ENCODE measurements around the gene GCNT2. TPM values are rescaled to one million over a fixed set of nuclear protein-coding genes. Genes with fewer than 3 reads are reported as not detected.
"Not testable (repeated sequence)": the region's sequence is repeated elsewhere in the genome, so short reads cannot be mapped to it uniquely, and the experiment has no call there.

The GCNT2 gene
- polyA plus RNA-seq, 1 donor = 2.9 TPM

GRCh38 chr6:10514049-10514780 is 6.9 kb upstream of the GCNT2 start:
- no peak for DNase-seq (ENCODE audit: low read depth)

GRCh38 chr6:10516953-10517352 is 4.2 kb upstream of the GCNT2 start:
- no peak for DNase-seq (ENCODE audit: low read depth)

- no peak for DNase-seq (ENCODE audit: low read depth)
Measured at GRCh38 chr6:10518557-10519407, 2.4 kb upstream of the GCNT2 start.

- DNase-seq (ENCODE audit: low read depth) = not testable (repeated sequence)
Measured at GRCh38 chr6:10519408-10519697, 1.8 kb upstream of the GCNT2 start.

GRCh38 chr6:10520468-10520867 is 683 bp upstream of the GCNT2 start:
- no peak for DNase-seq (ENCODE audit: low read depth)

- no peak for DNase-seq (ENCODE audit: low read depth)
Measured at GRCh38 chr6:10522929-10523573, 1.9 kb downstream of the GCNT2 start.

GRCh38 chr6:10526156-10526555 is 5.0 kb downstream of the GCNT2 start:
- DNase-seq (ENCODE audit: low read depth) = no peak

- DNase-seq (ENCODE audit: low read depth) = no peak
Measured at GRCh38 chr6:10528158-10528981, 7.2 kb downstream of the GCNT2 start.

GRCh38 chr6:10529231-10529801 is 8.2 kb downstream of the GCNT2 start:
- no peak for DNase-seq (ENCODE audit: low read depth)

GRCh38 chr6:10529828-10530374 is 8.8 kb downstream of the GCNT2 start:
- DNase-seq (ENCODE audit: low read depth) = not testable (repeated sequence)

GRCh38 chr6:10531503-10531902 is 10.4 kb downstream of the GCNT2 start:
- DNase-seq (ENCODE audit: low read depth) = no peak

GRCh38 chr6:10531942-10532341 is 10.8 kb downstream of the GCNT2 start:
- DNase-seq (ENCODE audit: low read depth) = no peak

GRCh38 chr6:10532392-10532791 is 11.2 kb downstream of the GCNT2 start:
- DNase-seq (ENCODE audit: low read depth) = no peak

GRCh38 chr6:10534419-10534762 is 13.2 kb downstream of the GCNT2 start:
- no peak for DNase-seq (ENCODE audit: low read depth)

GRCh38 chr6:10535193-10535592 is 14.0 kb downstream of the GCNT2 start:
- DNase-seq (ENCODE audit: low read depth) = no peak

GRCh38 chr6:10537726-10538125 is 16.6 kb downstream of the GCNT2 start:
- no peak for DNase-seq (ENCODE audit: low read depth)

GRCh38 chr6:10540073-10540746 is 19.1 kb downstream of the GCNT2 start:
- no peak for DNase-seq (ENCODE audit: low read depth)

- DNase-seq (ENCODE audit: low read depth) = no peak
Measured at GRCh38 chr6:10541591-10541990, 20.4 kb downstream of the GCNT2 start.

- DNase-seq (ENCODE audit: low read depth) = no peak
Measured at GRCh38 chr6:10542213-10542612, 21.1 kb downstream of the GCNT2 start.

GRCh38 chr6:10543488-10543887 is 22.3 kb downstream of the GCNT2 start:
- DNase-seq (ENCODE audit: low read depth) = no peak

GRCh38 chr6:10545482-10545881 is 24.3 kb downstream of the GCNT2 start:
- no peak for DNase-seq (ENCODE audit: low read depth)
